Peyer's patch (tissue), 4 donors: ENCODE data around the gene PRDM15. TPM values are rescaled to one million over a fixed set of nuclear protein-coding genes. Genes with fewer than 3 reads are reported as not detected.

Source experiments
- DNase-seq, 3 donors: peaks; one replicate each; pipeline ENCODE4 v3.0.0-alpha.2; 2017 to 2019
- H3K27ac ChIP-seq, 4 donors: fragments of 200-600 bp; sonication (generic); one replicate each; pipeline ENCODE4 v1.5.1; 2016 to 2019
- H3K27me3 ChIP-seq, 2 donors: fragments of 200-600 bp; sonication (generic); one replicate each; pipeline ENCODE4 v1.5.1; 2019
- H3K36me3 ChIP-seq, 3 donors: fragments of 200-600 bp; sonication (generic); one replicate each; pipeline ENCODE4 v1.5.1; 2016 to 2019
- H3K4me1 ChIP-seq, 4 donors: fragments of 200-600 bp; sonication (generic); one replicate each; pipeline ENCODE4 v1.5.1; 2016 to 2019
- H3K4me3 ChIP-seq, 4 donors: fragments of 200-600 bp; sonication (generic); 1 replicate in 3 of 4; 2 replicates in 1 of 4; pipeline ENCODE4 v1.5.1; 2016 to 2019; ENCODE audit warnings: mild to moderate bottlenecking in 1 of 4
- H3K9me3 ChIP-seq, 4 donors: fragments of 200-600 bp; sonication (generic); one replicate each; pipeline ENCODE4 v1.5.1; 2016 to 2019; ENCODE audit warnings: mild to moderate bottlenecking in 1 of 4
- CTCF ChIP-seq, 6 experiments: fragments of 450-650 bp in 4 of 6; fragments of 200-600 bp in 2 of 6; sonication (generic) in 1 of 6; IDR thresholded peaks; one replicate each; pipeline ENCODE4 v1.5.1; 2017 to 2019; ENCODE audit warnings: antibody characterized with exemption in 6 of 6, mild to moderate bottlenecking in 3 of 6, moderate library complexity in 1 of 6
- POLR2A ChIP-seq, 2 donors: fragments of 450-650 bp; IDR thresholded peaks; one replicate each; pipeline ENCODE4 v1.5.1; 2017; ENCODE audit warnings: antibody characterized with exemption in 2 of 2, mild to moderate bottlenecking in 2 of 2, moderate library complexity in 2 of 2
- total RNA-seq, 4 donors: library from RNA; depleted of rRNA; stranded (reverse); fragments of >200 nt; gene quantifications; one replicate each; pipeline ENCODE4 v1.1.0, GENCODE V29; 2016

Gene PRDM15
- total RNA-seq, 4 donors from 2014 or later, result 9.3 to 47.9 (median 16.9) TPM

GRCh38 chr21:41775149-41775472 is 104.0 kb downstream of the PRDM15 start:
- H3K27me3 ChIP-seq, result no peaks in the 10 kb centered on the region
- no peak overlapping the region for H3K4me3 ChIP-seq
- no peak overlapping the region for H3K27ac ChIP-seq
- no peak for DNase-seq
- H3K9me3 ChIP-seq, result no peaks in the 10 kb centered on the region
- peaks cover 0 to 11% (median 0%) of the 10 kb centered on the region in 4 donors for H3K4me1 ChIP-seq
- TF ChIP-seq POLR2A (IDR thresholded peaks at IDR 0.05), result no peak
- no peak for TF ChIP-seq CTCF (IDR thresholded peaks at IDR 0.05)
- H3K36me3 ChIP-seq, result no peaks in the 10 kb centered on the region

- Histone ChIP-seq H3K27ac (no peak overlapping the region), H3K9me3 (no peaks in the 10 kb centered on the region), H3K4me1 (peaks cover 0 to 16% (median 0%) of the 10 kb centered on the region in 4 donors), H3K36me3 (no peaks in the 10 kb centered on the region), H3K27me3 (no peaks in the 10 kb centered on the region), H3K4me3 (no peak overlapping the region)
- no peak for DNase-seq
- TF ChIP-seq CTCF (IDR thresholded peaks at IDR 0.05), result no peak
- no peak for TF ChIP-seq POLR2A (IDR thresholded peaks at IDR 0.05)
Measured at GRCh38 chr21:41774467-41775148, 104.5 kb downstream of the PRDM15 start.

GRCh38 chr21:41772351-41773080 is 106.6 kb downstream of the PRDM15 start:
- H3K4me3 ChIP-seq, result no peak overlapping the region
- no peak for TF ChIP-seq CTCF (IDR thresholded peaks at IDR 0.05)
- TF ChIP-seq POLR2A (IDR thresholded peaks at IDR 0.05), result no peak
- peaks cover 0 to 21% (median 5%) of the 10 kb centered on the region in 4 donors for H3K4me1 ChIP-seq
- no peak for DNase-seq
- H3K27ac ChIP-seq, result no peak overlapping the region
- no peaks in the 10 kb centered on the region for H3K36me3 ChIP-seq
- H3K27me3 ChIP-seq, result peaks cover 0 to 7% of the 10 kb centered on the region in 2 donors
- H3K9me3 ChIP-seq, result no peaks in the 10 kb centered on the region

GRCh38 chr21:41771625-41771945 is 107.6 kb downstream of the PRDM15 start:
- H3K4me1 ChIP-seq, result peaks cover 0 to 31% (median 11%) of the 10 kb centered on the region in 4 donors
- TF ChIP-seq POLR2A (IDR thresholded peaks at IDR 0.05) (no peak), CTCF (IDR thresholded peaks at IDR 0.05) (no peak)
- peaks cover 0 to 12% of the 10 kb centered on the region in 2 donors for H3K27me3 ChIP-seq
- H3K27ac ChIP-seq, result no peak overlapping the region
- no peaks in the 10 kb centered on the region for H3K9me3 ChIP-seq
- no peak overlapping the region for H3K4me3 ChIP-seq
- no peaks in the 10 kb centered on the region for H3K36me3 ChIP-seq
- DNase-seq, result no peak

GRCh38 chr21:41770901-41771624 is 108.1 kb downstream of the PRDM15 start:
- Histone ChIP-seq H3K4me1 (peaks cover 0 to 34% (median 12%) of the 10 kb centered on the region in 4 donors), H3K27me3 (peaks cover 0 to 16% of the 10 kb centered on the region in 2 donors), H3K36me3 (no peaks in the 10 kb centered on the region), H3K4me3 (no peak overlapping the region), H3K9me3 (no peaks in the 10 kb centered on the region), H3K27ac (no peak overlapping the region)
- TF ChIP-seq POLR2A (IDR thresholded peaks at IDR 0.05) (no peak), CTCF (IDR thresholded peaks at IDR 0.05) (no peak)
- no peak for DNase-seq
